ENCODE measurements around the gene EPX. TPM values are rescaled to one million over a fixed set of nuclear protein-coding genes. Genes with fewer than 3 reads are reported as not detected.

EPX gene
- total and polyA plus RNA-seq, 12 donors: not detected

GRCh38 chr17:58219007-58219788 lies 26.7 kb downstream of the EPX start, which contains the start of gene MKS1:
Gene MKS1, minus strand, starts transcription at chr17:58219255. Its CDS starts 25 bp downstream, at chr17:58219230.
- intact Hi-C loops (cut with DNase I): no loop called here
- peaks cover 0 to 4% (median 0%) of the 10 kb centered on the region in 3 donors for H3K9me3 ChIP-seq (replicated peaks in 1 of 3)
- peak within 1 kb of the TSS; percentile 21 to 81 (median 62) for H3K4me3 ChIP-seq
- TF ChIP-seq, protein P1, sequence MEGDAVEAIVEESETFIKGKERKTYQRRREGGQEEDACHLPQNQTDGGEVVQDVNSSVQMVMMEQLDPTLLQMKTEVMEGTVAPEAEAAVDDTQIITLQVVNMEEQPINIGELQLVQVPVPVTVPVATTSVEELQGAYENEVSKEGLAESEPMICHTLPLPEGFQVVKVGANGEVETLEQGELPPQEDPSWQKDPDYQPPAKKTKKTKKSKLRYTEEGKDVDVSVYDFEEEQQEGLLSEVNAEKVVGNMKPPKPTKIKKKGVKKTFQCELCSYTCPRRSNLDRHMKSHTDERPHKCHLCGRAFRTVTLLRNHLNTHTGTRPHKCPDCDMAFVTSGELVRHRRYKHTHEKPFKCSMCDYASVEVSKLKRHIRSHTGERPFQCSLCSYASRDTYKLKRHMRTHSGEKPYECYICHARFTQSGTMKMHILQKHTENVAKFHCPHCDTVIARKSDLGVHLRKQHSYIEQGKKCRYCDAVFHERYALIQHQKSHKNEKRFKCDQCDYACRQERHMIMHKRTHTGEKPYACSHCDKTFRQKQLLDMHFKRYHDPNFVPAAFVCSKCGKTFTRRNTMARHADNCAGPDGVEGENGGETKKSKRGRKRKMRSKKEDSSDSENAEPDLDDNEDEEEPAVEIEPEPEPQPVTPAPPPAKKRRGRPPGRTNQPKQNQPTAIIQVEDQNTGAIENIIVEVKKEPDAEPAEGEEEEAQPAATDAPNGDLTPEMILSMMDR (IDR thresholded peaks at IDR 0.05): peak; percentile 52 to 85 (median 74)
- peak; percentile 16 to 65 for TF ChIP-seq POLR2A (IDR thresholded peaks at IDR 0.05)
- H3K36me3 ChIP-seq (replicated peaks in 1 of 2): peaks cover 0 to 9% of the 10 kb centered on the region in 2 donors
- H3K27me3 ChIP-seq: no peaks in the 10 kb centered on the region
- peak within 1 kb of the TSS in 3 of 5 donors; percentile 39 to 76 (median 60) for H3K27ac ChIP-seq
- 1 to 9% (median 3%) methylated on average over 19 to 56 of the region's 56 CpGs for WGBS, 4 donors
- peak; percentile 94 to 98 (median 95) for DNase-seq
- H3K4me1 ChIP-seq (replicated peaks in 1 of 2): peaks cover 0 to 10% of the 10 kb centered on the region in 2 donors

DNA sequence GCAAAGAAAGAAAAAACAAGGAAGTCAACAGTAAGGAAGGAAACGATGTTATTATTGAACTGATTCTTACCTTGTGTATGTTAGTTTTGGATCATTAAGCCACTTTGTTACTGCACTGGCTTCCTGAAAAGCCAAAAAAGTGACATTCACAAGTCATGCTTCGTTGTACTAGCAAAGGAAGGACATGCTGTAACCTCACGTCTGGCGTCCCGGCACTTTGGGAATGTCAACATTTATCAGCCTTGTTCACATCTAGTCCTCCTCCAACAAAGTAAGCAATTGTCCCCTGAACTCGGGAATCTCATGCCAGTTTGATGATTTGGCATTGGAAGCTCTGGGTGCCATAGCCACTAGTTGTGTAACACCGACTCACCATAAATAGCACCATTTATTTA lies 27.3 kb downstream of the EPX start:
- Histone ChIP-seq H3K4me3 (peak overlapping the region in 1 of 4 donors; percentile 81), H3K4me1 (replicated peaks in 1 of 2) (peaks cover 0 to 10% of the 10 kb centered on the region in 2 donors), H3K9me3 (replicated peaks in 1 of 3) (peaks cover 0 to 4% (median 0%) of the 10 kb centered on the region in 3 donors), H3K36me3 (replicated peaks in 1 of 2) (peaks cover 0 to 8% of the 10 kb centered on the region in 2 donors), H3K27ac (peak overlapping the region in 1 of 5 donors; percentile 60), H3K27me3 (no peaks in the 10 kb centered on the region)
- peak in 2 of 7 donors; percentile 4 to 25 for DNase-seq
- intact Hi-C loops (cut with DNase I): no loop called here
- 39 to 52% (median 46%) methylated on average over 7 of the region's 7 CpGs for WGBS, 4 donors
- no peak for TF ChIP-seq POLR2A (IDR thresholded peaks at IDR 0.05)
- TF ChIP-seq, protein P1 (IDR thresholded peaks at IDR 0.05): no peak

- no peak overlapping the region for H3K27ac ChIP-seq
- DNase-seq: no peak
- H3K27me3 ChIP-seq: no peaks in the 10 kb centered on the region
- TF ChIP-seq, protein P1 (IDR thresholded peaks at IDR 0.05): no peak
- no peak for TF ChIP-seq POLR2A (IDR thresholded peaks at IDR 0.05)
- H3K4me3 ChIP-seq: no peak overlapping the region
- H3K36me3 ChIP-seq (replicated peaks in 1 of 2): no peaks in the 10 kb centered on the region
- 33 to 48% (median 40%) methylated on average over 1 of the region's 1 CpG for WGBS, 4 donors
- H3K4me1 ChIP-seq (replicated peaks in 1 of 2): peaks cover 0 to 6% of the 10 kb centered on the region in 2 donors
- peaks cover 0 to 4% (median 0%) of the 10 kb centered on the region in 3 donors for H3K9me3 ChIP-seq (replicated peaks in 1 of 3)
- intact Hi-C loops (cut with DNase I): no loop called here
Measured at GRCh38 chr17:58224315-58224714, 31.8 kb downstream of the EPX start.

DNA sequence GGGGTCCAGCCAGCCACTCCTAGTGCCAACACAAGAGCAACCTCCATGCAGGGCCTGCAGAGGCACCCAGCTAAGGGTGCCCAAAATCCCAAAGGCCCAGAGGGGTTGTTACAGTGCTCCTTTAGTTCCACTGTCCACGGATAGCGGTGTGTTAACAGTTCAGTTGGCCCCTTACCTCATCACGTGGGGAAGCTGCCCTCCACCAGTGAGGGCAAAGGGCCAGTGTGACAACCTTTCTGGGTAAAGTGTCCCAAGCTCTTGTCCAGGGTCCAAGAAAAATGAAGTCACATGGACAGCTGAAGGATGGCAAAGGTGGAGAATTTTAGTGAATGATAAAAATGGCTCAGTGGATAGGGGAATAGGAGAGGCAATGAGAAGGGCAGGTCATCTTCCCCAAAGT lies 35.2 kb downstream of the EPX start:
- H3K36me3 ChIP-seq (replicated peaks in 1 of 2): no peaks in the 10 kb centered on the region
- H3K9me3 ChIP-seq (replicated peaks in 1 of 3): peaks cover 0 to 4% (median 0%) of the 10 kb centered on the region in 3 donors
- WGBS, 4 donors: 76 to 81% (median 76%) methylated on average over 3 of the region's 3 CpGs; no CpG with 5 or more reads in 1 of the 4 donors
- H3K4me1 ChIP-seq (replicated peaks in 1 of 2): no peaks in the 10 kb centered on the region
- intact Hi-C loops (cut with DNase I): no loop called here
- DNase-seq: no peak
- TF ChIP-seq POLR2A (IDR thresholded peaks at IDR 0.05): no peak
- TF ChIP-seq, protein P1 (IDR thresholded peaks at IDR 0.05): no peak
- peaks cover 5% of the 10 kb centered on the region for H3K27me3 ChIP-seq
- no peak overlapping the region for H3K27ac ChIP-seq
- H3K4me3 ChIP-seq: no peak overlapping the region

Data from adrenal gland (tissue), 12 donors.